DOHH2 (cell line): ENCODE data around the gene CYP11A1.

Experiments
- H3F3A ChIP-seq: fragments of 200-600 bp; sonication (generic), shearing (Covaris generic); 2 replicates; pipeline ENCODE4 v1.6.0; 2016; ENCODE audit warnings: antibody characterized with exemption, mild to moderate bottlenecking; ENCODE audit not compliant: control insufficient read depth, insufficient read depth
- H3K27ac ChIP-seq: fragments of 200-600 bp; sonication (generic); 2 replicates; pipeline ENCODE4 v1.5.1; 2014; ENCODE audit warnings: low read depth, mild to moderate bottlenecking, low read length, moderate library complexity
- H3K27me3 ChIP-seq: fragments of 200-600 bp; sonication (generic); 2 replicates; pipeline ENCODE4 v1.6.1; 2014; ENCODE audit warnings: mild to moderate bottlenecking, low read length, mixed read lengths; ENCODE audit not compliant: control insufficient read depth
- H3K36me3 ChIP-seq: fragments of 200-600 bp; sonication (generic); 2 replicates; pipeline ENCODE4 v1.6.1; 2014; ENCODE audit warnings: mild to moderate bottlenecking, low read length, moderate library complexity, mixed read lengths; ENCODE audit not compliant: control insufficient read depth
- H3K4me1 ChIP-seq: fragments of 200-600 bp; sonication (generic); 2 replicates; pipeline ENCODE4 v1.6.1; 2014; ENCODE audit warnings: mild to moderate bottlenecking, low read length, mixed read lengths; ENCODE audit not compliant: control insufficient read depth
- H3K4me2 ChIP-seq: fragments of 200-600 bp; sonication (generic); 2 replicates; pipeline ENCODE4 v1.6.0; 2014; ENCODE audit warnings: mild to moderate bottlenecking, low read length, moderate library complexity
- H3K4me3 ChIP-seq: fragments of 200-600 bp; sonication (generic); 2 replicates; pipeline ENCODE4 v1.5.1; 2014; ENCODE audit warnings: mild to moderate bottlenecking, low read length, mixed read lengths
- H3K79me2 ChIP-seq: fragments of 200-600 bp; sonication (generic); 2 replicates; pipeline ENCODE4 v1.6.1; 2014; ENCODE audit warnings: mild to moderate bottlenecking, low read length, mixed read lengths; ENCODE audit not compliant: control insufficient read depth
- H3K9me2 ChIP-seq: fragments of 200-600 bp; sonication (generic); replicated peaks from 2 replicates; pipeline ENCODE4 v1.6.1; 2014; ENCODE audit warnings: mild to moderate bottlenecking, low read length, mixed read lengths; ENCODE audit not compliant: control insufficient read depth
- H3K9me3 ChIP-seq: fragments of 200-600 bp; sonication (generic); 2 replicates; pipeline ENCODE4 v1.6.1; 2014; ENCODE audit warnings: antibody characterized with exemption, low read length, mixed read lengths; ENCODE audit not compliant: control insufficient read depth, insufficient read depth
- H4K20me1 ChIP-seq: fragments of 200-600 bp; sonication (generic); 2 replicates; pipeline ENCODE4 v1.6.0; 2014; ENCODE audit warnings: low read depth, mild to moderate bottlenecking, antibody characterized with exemption, low read length, moderate library complexity; ENCODE audit not compliant: control insufficient read depth, insufficient read depth
- CTCF ChIP-seq: fragments of 200-600 bp; sonication (generic); IDR thresholded peaks from one replicate; pipeline ENCODE4 v1.5.1; 2014; ENCODE audit warnings: antibody characterized with exemption, mild to moderate bottlenecking, low read depth, low read length; ENCODE audit not compliant: poor library complexity, severe bottlenecking
- EZH2phosphoT487 ChIP-seq: fragments of 200-600 bp; sonication (generic); IDR thresholded peaks from 2 replicates; pipeline ENCODE4 v1.6.1; 2017; ENCODE audit warnings: borderline replicate concordance, mild to moderate bottlenecking, antibody characterized with exemption, low read length, moderate library complexity, mixed read lengths

Gene CYP11A1

GRCh38 chr15:74343127-74343796 lies 24.2 kb downstream of the CYP11A1 start:
- Histone ChIP-seq H3K36me3 (no peaks in the 10 kb centered on the region), H3K9me2 (no peaks in the 10 kb centered on the region), H3K9me3 (no peaks in the 10 kb centered on the region), H3K27ac (no peak overlapping the region), H3F3A (no peaks in the 10 kb centered on the region), H3K4me3 (no peak overlapping the region), H3K4me1 (no peaks in the 10 kb centered on the region), H3K79me2 (no peaks in the 10 kb centered on the region), H3K4me2 (no peak overlapping the region), H4K20me1 (no peaks in the 10 kb centered on the region), H3K27me3 (no peaks in the 10 kb centered on the region)
- TF ChIP-seq CTCF (no peak), EZH2phosphoT487 (no peak)

DNA sequence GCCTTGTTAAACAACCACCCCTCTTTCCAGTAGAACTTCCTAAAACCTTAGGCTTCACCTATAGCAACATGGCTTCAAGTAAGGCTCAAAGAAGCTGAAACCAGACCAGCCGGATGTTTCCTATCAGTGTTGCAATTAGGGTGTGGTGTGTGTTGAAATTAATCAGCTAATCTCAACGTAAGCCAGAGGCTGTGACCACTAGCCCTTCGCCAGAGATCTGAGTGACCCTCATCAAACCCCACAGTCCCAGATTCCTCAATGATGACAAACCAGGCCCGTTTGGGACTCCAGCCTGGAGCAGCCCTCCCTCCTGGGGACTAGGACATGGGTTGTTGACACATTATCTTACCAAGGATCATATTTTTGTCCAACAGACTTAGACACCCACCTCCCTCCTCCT lies 27.3 kb downstream of the CYP11A1 start:
- H3K27me3 ChIP-seq, result no peaks in the 10 kb centered on the region; the same call in 1 of the 2 replicates
- H3K9me3 ChIP-seq, result no peaks in the 10 kb centered on the region
- H3K4me1 ChIP-seq, result no peaks in the 10 kb centered on the region
- no peak overlapping the region for H3K4me2 ChIP-seq
- no peak overlapping the region for H3K4me3 ChIP-seq
- no peak for TF ChIP-seq CTCF
- no peak for TF ChIP-seq EZH2phosphoT487
- H3K79me2 ChIP-seq, result no peaks in the 10 kb centered on the region
- H3F3A ChIP-seq, result no peaks in the 10 kb centered on the region
- H3K27ac ChIP-seq, result no peak overlapping the region
- H3K9me2 ChIP-seq, result no peaks in the 10 kb centered on the region
- H3K36me3 ChIP-seq, result no peaks in the 10 kb centered on the region
- H4K20me1 ChIP-seq, result no peaks in the 10 kb centered on the region

GRCh38 chr15:74339371-74339770 lies 28.1 kb downstream of the CYP11A1 start:
- TF ChIP-seq CTCF (no peak), EZH2phosphoT487 (no peak)

More at GRCh38 chr15:74339371-74339770, 28.1 kb downstream of the CYP11A1 start:
- no peaks in the 10 kb centered on the region for H3K9me2 ChIP-seq
- H3K9me3 ChIP-seq, result no peaks in the 10 kb centered on the region
- H3K4me3 ChIP-seq, result no peak overlapping the region
- no peaks in the 10 kb centered on the region for H3K36me3 ChIP-seq
- no peaks in the 10 kb centered on the region for H3F3A ChIP-seq
- H3K4me2 ChIP-seq, result no peak overlapping the region
- H3K79me2 ChIP-seq, result no peaks in the 10 kb centered on the region
- no peaks in the 10 kb centered on the region; the same call in 1 of the 2 replicates for H3K27me3 ChIP-seq
- H3K27ac ChIP-seq, result no peak overlapping the region
- H4K20me1 ChIP-seq, result no peaks in the 10 kb centered on the region
- H3K4me1 ChIP-seq, result no peaks in the 10 kb centered on the region
